ENCODE data around the gene KCND1. TPM values are rescaled to one million over a fixed set of nuclear protein-coding genes. Genes with fewer than 3 reads are reported as not detected.

The KCND1 gene
- total and polyA plus RNA-seq, 2 donors, result 2.4 to 3.3 TPM

DNA sequence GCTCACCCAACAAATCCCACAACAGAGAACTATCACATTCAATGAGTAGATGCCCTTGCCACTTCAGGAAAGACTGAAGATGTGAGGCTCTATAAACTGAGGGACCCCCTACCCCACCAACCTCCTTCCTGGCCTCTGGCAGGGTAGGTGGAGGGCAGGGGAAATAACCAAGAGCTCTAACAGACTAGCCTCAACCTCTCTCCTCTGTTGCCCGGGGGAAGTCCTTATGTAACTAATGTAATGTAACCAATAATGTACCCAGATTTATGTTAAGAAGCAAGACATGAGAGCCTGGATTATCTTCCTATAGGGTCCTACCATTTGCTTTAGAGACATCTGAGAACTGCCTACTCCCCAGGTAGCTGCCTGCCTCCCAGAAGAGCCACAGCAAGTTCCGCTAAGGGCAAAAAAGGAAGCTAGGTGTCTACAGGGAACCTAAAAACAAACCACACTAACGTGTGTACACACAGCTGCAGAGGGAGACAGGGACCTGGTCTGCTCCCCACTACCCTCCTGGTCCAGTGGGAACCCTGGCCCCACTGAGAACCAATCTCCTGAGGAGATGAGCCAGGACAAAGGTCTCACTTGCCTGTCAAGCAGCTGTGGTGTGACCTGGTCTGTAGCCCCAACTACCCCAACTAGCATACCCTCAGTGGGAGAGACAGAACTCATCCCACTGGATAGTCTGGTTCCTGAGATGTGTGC lies 32.0 kb downstream of the KCND1 start:
- Histone ChIP-seq H3K4me3 (ENCODE audit: low read depth, low read length) (no peak overlapping the region), H3K4me1 (ENCODE audit: insufficient read depth) (no peaks in the 10 kb centered on the region), H3K27ac (ENCODE audit: low read depth) (no peak overlapping the region), H3K36me3 (ENCODE audit: insufficient read depth) (peaks cover 2% of the 10 kb centered on the region)
- WGBS, result 83% methylated on average over 3 of the region's 3 CpGs
- no peak for DNase-seq (ENCODE audit: extremely low spot score)

DNA sequence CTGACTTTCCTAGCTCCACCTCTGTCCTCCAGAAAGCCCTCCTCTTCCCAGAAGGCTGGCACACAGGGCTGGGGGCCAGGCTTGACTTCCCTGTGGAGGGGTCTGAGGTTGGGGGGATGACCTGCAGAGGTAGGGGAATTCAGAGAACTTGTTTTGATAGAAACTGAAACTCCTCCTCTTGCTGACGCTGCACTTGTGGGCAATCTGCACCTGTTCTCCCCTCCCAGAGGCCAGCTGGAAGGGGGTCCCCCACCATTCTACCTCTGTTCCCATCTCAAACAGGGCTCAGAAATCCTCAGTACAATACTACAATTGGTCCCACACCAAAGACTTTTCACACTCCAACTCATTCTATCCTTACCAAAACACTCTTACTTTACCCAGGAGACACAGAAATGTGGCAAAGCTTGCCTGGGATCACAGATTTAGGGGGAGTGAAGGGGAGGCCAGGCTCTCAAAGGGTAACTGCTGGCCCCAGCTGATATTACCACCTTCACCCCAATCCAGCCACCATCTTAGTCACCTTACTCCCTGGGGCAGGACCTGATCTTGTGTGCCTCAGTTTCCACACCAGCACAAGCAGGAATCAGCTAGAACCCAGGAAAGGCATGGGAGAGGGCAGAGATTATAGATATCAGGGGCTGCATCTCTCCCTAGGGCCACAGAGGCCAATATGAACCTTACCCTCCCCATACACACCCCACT lies 32.8 kb downstream of the KCND1 start:
- H3K4me3 ChIP-seq (ENCODE audit: low read depth, low read length), result no peak overlapping the region
- no peak overlapping the region for H3K27ac ChIP-seq (ENCODE audit: low read depth)
- H3K36me3 ChIP-seq (ENCODE audit: insufficient read depth), result peaks cover 6% of the 10 kb centered on the region
- DNase-seq (ENCODE audit: extremely low spot score), result no peak
- WGBS, result 86% methylated on average over 1 of the region's 1 CpG
- no peaks in the 10 kb centered on the region for H3K4me1 ChIP-seq (ENCODE audit: insufficient read depth)

DNA sequence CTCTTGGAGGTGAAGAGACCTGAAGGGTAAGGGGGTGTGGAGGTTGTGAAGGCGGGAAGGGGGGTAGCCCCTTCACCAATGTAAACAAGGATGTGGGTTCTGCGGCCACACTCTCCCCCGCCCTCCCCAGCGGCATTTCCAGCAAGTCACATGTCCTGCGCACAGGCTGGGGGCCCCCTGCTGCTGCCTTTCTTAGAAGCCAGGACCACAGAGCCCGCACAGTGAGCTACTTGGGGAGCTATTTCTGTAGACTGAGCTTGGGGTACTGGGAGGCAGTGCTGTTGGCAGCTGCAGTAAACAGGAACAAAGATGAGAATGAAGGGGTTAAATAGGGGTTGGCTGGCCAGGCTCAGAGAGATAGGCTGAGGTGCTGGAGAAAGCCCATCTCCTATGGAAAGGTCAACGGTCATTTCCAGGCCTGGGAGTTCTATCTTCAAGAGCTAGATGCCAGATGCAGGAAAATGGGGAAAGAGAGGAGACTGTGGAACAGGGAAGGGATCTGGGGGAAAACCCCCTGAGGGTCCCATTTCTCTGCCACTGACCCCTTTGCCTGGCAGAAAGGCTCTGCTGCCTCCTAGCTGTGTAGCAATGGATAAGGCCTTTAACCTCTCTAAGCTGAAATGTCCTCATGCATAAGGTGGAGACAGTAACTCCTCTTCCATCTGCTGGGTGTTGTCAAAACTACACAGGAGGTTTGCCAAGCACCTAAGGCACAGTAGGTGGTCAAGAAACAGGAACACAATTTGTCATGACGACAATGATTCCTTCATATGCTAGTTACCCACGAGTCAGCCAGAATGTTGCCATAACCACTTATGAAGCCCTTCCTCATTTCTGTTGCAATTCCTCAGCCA lies 34.4 kb downstream of the KCND1 start:
- DNase-seq (ENCODE audit: extremely low spot score), result no peak
- Histone ChIP-seq H3K27ac (ENCODE audit: low read depth) (no peak overlapping the region), H3K4me3 (ENCODE audit: low read depth, low read length) (no peak overlapping the region), H3K36me3 (ENCODE audit: insufficient read depth) (peaks cover 6% of the 10 kb centered on the region), H3K4me1 (ENCODE audit: insufficient read depth) (no peaks in the 10 kb centered on the region)
- WGBS, result 39% methylated on average over 9 of the region's 9 CpGs

- WGBS, result 94% methylated on average over 8 of the region's 8 CpGs
- no peak overlapping the region for H3K27ac ChIP-seq (ENCODE audit: low read depth)
These were observed 35.1 kb downstream of the KCND1 start for GRCh38 chrX:48936429-48937053.

GRCh38 chrX:48935301-48935670 lies 36.4 kb downstream of the KCND1 start:
- DNase-seq (ENCODE audit: extremely low spot score), result no peak
- WGBS, result 88% methylated on average over 1 of the region's 1 CpG
- no peak overlapping the region for H3K4me3 ChIP-seq (ENCODE audit: low read depth, low read length)
- no peaks in the 10 kb centered on the region for H3K4me1 ChIP-seq (ENCODE audit: insufficient read depth)
- no peak overlapping the region for H3K27ac ChIP-seq (ENCODE audit: low read depth)
- peaks cover 6% of the 10 kb centered on the region for H3K36me3 ChIP-seq (ENCODE audit: insufficient read depth)

More at GRCh38 chrX:48936429-48937053, 35.1 kb downstream of the KCND1 start:
- H3K4me1 ChIP-seq (ENCODE audit: insufficient read depth), result no peaks in the 10 kb centered on the region
- no peak overlapping the region for H3K4me3 ChIP-seq (ENCODE audit: low read depth, low read length)
- no peak for DNase-seq (ENCODE audit: extremely low spot score)
- peaks cover 6% of the 10 kb centered on the region for H3K36me3 ChIP-seq (ENCODE audit: insufficient read depth)

GRCh38 chrX:48934581-48935300 lies 36.9 kb downstream of the KCND1 start:
- Histone ChIP-seq H3K27ac (ENCODE audit: low read depth) (no peak overlapping the region), H3K4me3 (ENCODE audit: low read depth, low read length) (no peak overlapping the region), H3K36me3 (ENCODE audit: insufficient read depth) (peaks cover 6% of the 10 kb centered on the region), H3K4me1 (ENCODE audit: insufficient read depth) (no peaks in the 10 kb centered on the region)
- WGBS, result 92% methylated on average over 7 of the region's 7 CpGs
- no peak for DNase-seq (ENCODE audit: extremely low spot score)

- WGBS, result 93% methylated on average over 2 of the region's 2 CpGs
- DNase-seq (ENCODE audit: extremely low spot score), result no peak
- H3K36me3 ChIP-seq (ENCODE audit: insufficient read depth), result peaks cover 6% of the 10 kb centered on the region
These were observed 37.9 kb downstream of the KCND1 start for GRCh38 chrX:48933757-48934156.

GRCh38 chrX:48927736-48928382 lies 43.8 kb downstream of the KCND1 start:
- 70% methylated on average over 2 of the region's 2 CpGs for WGBS
- no peaks in the 10 kb centered on the region for H3K4me1 ChIP-seq (ENCODE audit: insufficient read depth)
- no peak for DNase-seq (ENCODE audit: extremely low spot score)
- H3K36me3 ChIP-seq (ENCODE audit: insufficient read depth), result no peaks in the 10 kb centered on the region
- H3K4me3 ChIP-seq (ENCODE audit: low read depth, low read length), result no peak overlapping the region
- H3K27ac ChIP-seq (ENCODE audit: low read depth), result no peak overlapping the region

More at GRCh38 chrX:48933757-48934156, 37.9 kb downstream of the KCND1 start:
- Histone ChIP-seq H3K4me3 (ENCODE audit: low read depth, low read length) (no peak overlapping the region), H3K27ac (ENCODE audit: low read depth) (no peak overlapping the region), H3K4me1 (ENCODE audit: insufficient read depth) (no peaks in the 10 kb centered on the region)

GRCh38 chrX:48927123-48927522 lies 44.5 kb downstream of the KCND1 start:
- no peak overlapping the region for H3K4me3 ChIP-seq (ENCODE audit: low read depth, low read length)
- WGBS, result 76% methylated on average over 5 of the region's 5 CpGs
- H3K36me3 ChIP-seq (ENCODE audit: insufficient read depth), result no peaks in the 10 kb centered on the region
- DNase-seq (ENCODE audit: extremely low spot score), result no peak
- H3K4me1 ChIP-seq (ENCODE audit: insufficient read depth), result no peaks in the 10 kb centered on the region
- H3K27ac ChIP-seq (ENCODE audit: low read depth), result no peak overlapping the region

- Histone ChIP-seq H3K4me3 (ENCODE audit: low read depth, low read length) (no peak overlapping the region), H3K36me3 (ENCODE audit: insufficient read depth) (no peaks in the 10 kb centered on the region), H3K27ac (ENCODE audit: low read depth) (no peak overlapping the region), H3K4me1 (ENCODE audit: insufficient read depth) (no peaks in the 10 kb centered on the region)
- WGBS, result 84% methylated on average over 5 of the region's 5 CpGs
- DNase-seq (ENCODE audit: extremely low spot score), result no peak
These were observed 47.4 kb downstream of the KCND1 start for GRCh38 chrX:48924270-48924669.

GRCh38 chrX:48923771-48924170 lies 47.9 kb downstream of the KCND1 start:
- Histone ChIP-seq H3K4me1 (ENCODE audit: insufficient read depth) (no peaks in the 10 kb centered on the region), H3K27ac (ENCODE audit: low read depth) (no peak overlapping the region), H3K36me3 (ENCODE audit: insufficient read depth) (no peaks in the 10 kb centered on the region), H3K4me3 (ENCODE audit: low read depth, low read length) (no peak overlapping the region)
- WGBS, result 94% methylated on average over 13 of the region's 13 CpGs
- DNase-seq (ENCODE audit: extremely low spot score), result no peak

- DNase-seq (ENCODE audit: extremely low spot score), result no peak
- WGBS, result 82% methylated on average over 4 of the region's 4 CpGs
- no peak overlapping the region for H3K27ac ChIP-seq (ENCODE audit: low read depth)
- no peaks in the 10 kb centered on the region for H3K4me1 ChIP-seq (ENCODE audit: insufficient read depth)
- no peak overlapping the region for H3K4me3 ChIP-seq (ENCODE audit: low read depth, low read length)
- no peaks in the 10 kb centered on the region for H3K36me3 ChIP-seq (ENCODE audit: insufficient read depth)
These were observed 50.9 kb downstream of the KCND1 start for GRCh38 chrX:48920718-48921104.
